Stomach (tissue), 9 donors: ENCODE data around the gene AHCYL2. TPM values are rescaled to one million over a fixed set of nuclear protein-coding genes. Genes with fewer than 3 reads are reported as not detected.
A peak's percentile ranks its signal among the peaks of the same experiment; 100 is the strongest.

Experiments
- DNase-seq, 2 donors: peaks; one replicate each; pipeline versions ENCODE4 v3.0.0 to v3.0.0-alpha.2; 2013 to 2019
- H3K27ac ChIP-seq, 5 donors: fragments of 200-600 bp in 4 of 5; sonication (generic) in 4 of 5; one replicate each; pipeline ENCODE4 v1.5.1; 2013 to 2019; ENCODE audit warnings: mild to moderate bottlenecking in 1 of 5, moderate library complexity in 1 of 5
- H3K27me3 ChIP-seq, 3 donors: fragments of 200-600 bp; sonication (generic); one replicate each; pipeline ENCODE4 v1.5.1; 2017 to 2019; ENCODE audit warnings: mixed run types in 1 of 3
- H3K36me3 ChIP-seq, 4 donors: fragments of 200-600 bp; sonication (generic); 1 replicate in 3 of 4; 2 replicates in 1 of 4; pipeline ENCODE4 v1.5.1; 2016 to 2019
- H3K4me1 ChIP-seq, 4 donors: fragments of 200-600 bp; sonication (generic); one replicate each; pipeline ENCODE4 v1.5.1; 2016 to 2019
- H3K4me3 ChIP-seq, 4 donors: fragments of 200-600 bp; sonication (generic) in 3 of 4; one replicate each; pipeline ENCODE4 v1.5.1; 2016 to 2019; ENCODE audit warnings: mild to moderate bottlenecking in 1 of 4
- H3K9me3 ChIP-seq, 4 donors: fragments of 200-600 bp; sonication (generic); one replicate each; pipeline ENCODE4 v1.5.1; 2016 to 2019
- CTCF ChIP-seq, 7 experiments: fragments of 450-650 bp in 4 of 7; fragments of 200-600 bp in 3 of 7; sonication (generic) in 3 of 7; IDR thresholded peaks; one replicate each; pipeline ENCODE4 v1.5.1; 2016 to 2019; ENCODE audit warnings: antibody characterized with exemption in 7 of 7, control low read depth in 2 of 7, mild to moderate bottlenecking in 1 of 7
- EP300 ChIP-seq: sonication (generic); formaldehyde crosslinking; IDR thresholded peaks from one replicate; pipeline ENCODE4 v1.6.1; 2017; ENCODE audit warnings: antibody characterized with exemption
- POLR2A ChIP-seq, 4 donors: fragments of 450-650 bp; IDR thresholded peaks; one replicate each; pipeline ENCODE4 v1.6.1; 2016; ENCODE audit warnings: antibody characterized with exemption in 4 of 4, control low read depth in 2 of 4, mild to moderate bottlenecking in 1 of 4, moderate library complexity in 1 of 4
- POLR2AphosphoS5 ChIP-seq, 3 donors: sonication (generic); formaldehyde crosslinking; IDR thresholded peaks; one replicate each; pipeline ENCODE4 v1.6.1; 2016; ENCODE audit warnings: antibody characterized with exemption in 3 of 3
- WGBS, 5 donors: extraction: QIAGEN DNeasy Blood & Tissue Kit in 3 of 5; methylation state at CpG; one replicate each; pipeline versions ENCODE4 v1.1.5 to v1.1.7; 2013 to 2018; 5-methylcytosine and 5-hydroxymethylcytosine counted together
- intact Hi-C: fragments of 100-400 bp; cut with DNase I; formaldehyde crosslinking; loops from one replicate; pipeline ENCODE4 v1.15.1; 2023; ENCODE audit warnings: low total_unique reads
- polyA plus RNA-seq, 3 donors: library from polyadenylated mRNA; stranded (reverse); fragments of 200-250 nt; gene quantifications; one replicate each; pipeline ENCODE4 v1.2.3, GENCODE V29; 2013
- total RNA-seq, 5 donors: library from RNA; depleted of rRNA; stranded (reverse); fragments of >200 nt; gene quantifications; one replicate each; pipeline versions ENCODE4 v1.1.0 to v1.2.3, GENCODE V29; 2014 to 2016
- donor health status: healthy with polysubstance abuse.
- donor health status: Bipolar disorder and iron deficiency.
- donor health status: healthy.

AHCYL2 gene
- total and polyA plus RNA-seq, 8 donors, result 4.6 to 87.0 (median 61.6) TPM

GRCh38 chr7:129258649-129259389, 34.0 kb downstream of the AHCYL2 start:
- intact Hi-C loops, result no loop called here
- 43 to 69% (median 52%) methylated on average over 4 of the region's 4 CpGs for WGBS, 5 donors
- Histone ChIP-seq H3K4me1 (peaks cover 0 to 21% (median 5%) of the 10 kb centered on the region in 4 donors), H3K27me3 (no peaks in the 10 kb centered on the region), H3K9me3 (no peaks in the 10 kb centered on the region), H3K4me3 (no peak overlapping the region), H3K27ac (no peak overlapping the region), H3K36me3 (no peaks in the 10 kb centered on the region)
- DNase-seq, result peak in 1 of 2 donors; percentile 26
- TF ChIP-seq POLR2A (IDR thresholded peaks at IDR 0.05) (no peak), CTCF (IDR thresholded peaks at IDR 0.05) (no peak), POLR2AphosphoS5 (IDR thresholded peaks at IDR 0.05) (no peak), EP300 (no peak)

GRCh38 chr7:129262324-129262723, 37.5 kb downstream of the AHCYL2 start:
- Histone ChIP-seq H3K4me3 (no peak overlapping the region), H3K36me3 (no peaks in the 10 kb centered on the region), H3K27ac (no peak overlapping the region), H3K9me3 (no peaks in the 10 kb centered on the region), H3K27me3 (no peaks in the 10 kb centered on the region), H3K4me1 (peaks cover 0 to 21% (median 5%) of the 10 kb centered on the region in 4 donors)
- intact Hi-C loops, result no loop called here
- TF ChIP-seq EP300 (no peak), CTCF (IDR thresholded peaks at IDR 0.05) (no peak), POLR2A (IDR thresholded peaks at IDR 0.05) (no peak), POLR2AphosphoS5 (IDR thresholded peaks at IDR 0.05) (no peak)
- 65 to 73% (median 70%) methylated on average over 2 of the region's 2 CpGs for WGBS, 5 donors
- no peak for DNase-seq

GRCh38 chr7:129263168-129263567, 38.3 kb downstream of the AHCYL2 start:
- H3K9me3 ChIP-seq, result no peaks in the 10 kb centered on the region
- no peak for DNase-seq
- no peak overlapping the region for H3K27ac ChIP-seq
- peaks cover 0 to 21% (median 5%) of the 10 kb centered on the region in 4 donors for H3K4me1 ChIP-seq
- no peak overlapping the region for H3K4me3 ChIP-seq
- 90 to 94% (median 93%) methylated on average over 2 of the region's 2 CpGs for WGBS, 5 donors
- intact Hi-C loops, result no loop called here
- H3K36me3 ChIP-seq, result no peaks in the 10 kb centered on the region
- no peaks in the 10 kb centered on the region for H3K27me3 ChIP-seq
- TF ChIP-seq EP300 (no peak), CTCF (IDR thresholded peaks at IDR 0.05) (no peak), POLR2AphosphoS5 (IDR thresholded peaks at IDR 0.05) (no peak), POLR2A (IDR thresholded peaks at IDR 0.05) (no peak)

- 40 to 65% (median 55%) methylated on average over 4 of the region's 4 CpGs for WGBS, 5 donors
- no peak for TF ChIP-seq POLR2A (IDR thresholded peaks at IDR 0.05)
- no peak for TF ChIP-seq POLR2AphosphoS5 (IDR thresholded peaks at IDR 0.05)
- TF ChIP-seq EP300, result no peak
- TF ChIP-seq CTCF (IDR thresholded peaks at IDR 0.05), result no peak
- no peaks in the 10 kb centered on the region for H3K36me3 ChIP-seq
- intact Hi-C loops, result no loop called here
- H3K4me3 ChIP-seq, result no peak overlapping the region
- H3K9me3 ChIP-seq, result no peaks in the 10 kb centered on the region
- H3K4me1 ChIP-seq, result peaks cover 0 to 19% (median 5%) of the 10 kb centered on the region in 4 donors
- H3K27ac ChIP-seq, result no peak overlapping the region
- no peaks in the 10 kb centered on the region for H3K27me3 ChIP-seq
- DNase-seq, result no peak
Measured at GRCh38 chr7:129264534-129264933, 39.7 kb downstream of the AHCYL2 start.
